Amniotic stem cell (primary cell): ENCODE results near the gene CBR4.
"Not testable (repeated sequence)": the region's sequence is repeated elsewhere in the genome, so short reads cannot be mapped to it uniquely, and the experiment has no call there.

Source experiments
- DNase-seq: peaks from one replicate; lab custom pipeline; 2025; lab: John Stamatoyannopoulos, UW

CBR4 gene

DNA sequence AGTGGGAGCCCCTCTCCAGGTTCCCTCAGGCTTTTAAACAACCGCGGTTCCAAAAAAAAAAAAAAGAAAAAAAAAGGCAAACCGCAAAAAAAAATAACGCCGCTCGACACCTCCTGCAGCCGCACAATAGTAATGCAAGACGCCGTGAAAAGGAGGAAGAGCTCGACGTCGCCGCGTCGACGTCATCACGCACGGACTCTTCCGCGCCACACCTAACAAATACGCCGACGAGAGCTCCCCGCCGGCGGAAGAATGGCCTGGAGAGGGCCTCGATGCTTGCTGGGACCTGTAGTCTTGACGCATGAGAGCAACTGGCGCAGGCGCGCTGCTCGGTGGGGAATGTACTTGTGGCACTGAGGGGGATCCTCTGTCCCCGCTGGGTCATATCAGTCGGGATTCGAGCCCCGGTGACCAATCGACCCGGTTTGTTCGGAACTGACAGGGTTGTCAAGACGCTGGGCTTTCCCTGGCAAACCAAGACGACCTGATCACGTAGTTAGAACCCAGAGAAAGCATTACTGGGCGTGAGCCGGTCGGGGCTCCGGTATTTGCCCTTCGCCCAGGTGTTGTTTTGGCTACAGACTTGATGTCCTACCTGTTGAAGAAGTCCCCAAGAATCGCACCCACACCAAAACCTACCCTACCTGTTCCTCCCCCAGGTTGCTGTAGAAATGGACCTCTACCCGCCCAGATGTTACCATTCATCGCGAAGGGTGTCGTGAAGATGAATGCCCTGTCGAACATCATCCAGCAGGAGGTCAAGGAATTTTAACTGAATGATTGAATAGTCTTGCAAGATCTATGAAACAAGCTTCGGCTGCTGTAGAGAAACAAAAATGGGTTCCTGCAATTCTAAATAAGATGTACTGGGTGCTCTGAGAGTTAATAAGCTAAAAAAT, at the start of gene CBR4:
Gene CBR4, minus strand, starts transcription at position 131 of the 899 bp plus-strand sequence. CDS start 166 bp downstream, outside the sequence.
- DNase-seq = peak; percentile 98

DNA sequence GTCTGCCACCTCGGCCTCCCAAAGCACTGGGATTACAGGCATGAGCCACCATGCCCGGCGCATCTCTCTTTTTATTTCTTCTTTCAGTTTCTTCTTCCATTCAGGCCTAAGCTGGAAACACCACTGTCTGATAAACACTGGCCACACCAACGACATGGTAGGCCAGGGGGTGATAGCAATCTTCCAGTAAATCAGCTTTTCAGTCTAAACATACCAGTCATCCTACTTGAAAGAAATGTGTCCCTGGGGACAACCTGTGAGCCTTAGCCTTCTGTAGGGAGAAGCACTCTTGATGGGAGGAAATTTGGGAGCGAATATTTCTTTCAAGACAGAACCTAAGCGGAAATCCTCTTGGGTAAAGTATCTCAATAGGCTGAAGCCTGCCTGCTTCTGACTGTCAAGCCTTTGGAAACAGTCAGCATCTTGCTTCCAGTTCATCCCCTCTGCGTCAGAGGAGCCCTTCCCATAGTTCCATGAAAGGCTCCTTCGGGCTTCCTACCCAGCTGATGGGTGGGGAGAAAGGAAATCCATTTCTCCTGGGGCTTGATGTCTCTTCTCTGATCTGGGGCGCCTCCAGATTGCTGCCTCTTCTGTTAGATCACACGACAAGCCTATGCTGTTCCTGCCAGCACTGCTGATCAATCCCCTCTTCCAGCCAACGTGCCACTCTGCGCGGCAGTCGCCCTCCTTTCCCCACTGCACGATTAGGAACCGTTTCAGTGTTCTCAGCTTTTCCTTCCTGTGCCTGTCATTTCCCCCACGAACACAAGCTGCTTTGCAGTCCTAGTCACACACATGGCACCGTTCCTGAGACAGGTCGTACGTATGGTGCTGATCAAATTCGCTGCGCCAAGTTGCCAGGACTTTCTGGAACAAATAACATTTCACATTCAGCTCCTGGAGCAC, 49.5 kb upstream of the CBR4 start:
- DNase-seq = no peak

DNA sequence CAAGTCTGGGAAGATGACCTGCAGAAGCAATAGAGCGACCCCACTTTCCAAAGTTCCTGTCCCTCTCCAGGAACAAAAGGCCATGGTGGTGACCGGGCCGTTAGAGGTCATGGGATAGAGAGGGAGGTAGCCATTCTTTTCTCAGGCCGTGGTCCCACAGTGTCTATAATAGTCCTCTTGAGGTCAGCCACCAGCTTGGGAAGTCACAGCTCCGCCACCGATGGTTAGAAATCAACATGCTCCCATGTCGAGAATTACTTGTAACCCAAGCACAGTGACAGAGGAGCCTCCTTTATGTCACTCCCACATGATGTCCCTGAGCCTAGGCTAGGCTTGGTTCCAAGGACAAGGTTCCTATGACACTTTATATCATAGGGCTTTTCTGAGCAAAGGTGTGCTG, 48.3 kb upstream of the CBR4 start:
- no peak for DNase-seq

DNA sequence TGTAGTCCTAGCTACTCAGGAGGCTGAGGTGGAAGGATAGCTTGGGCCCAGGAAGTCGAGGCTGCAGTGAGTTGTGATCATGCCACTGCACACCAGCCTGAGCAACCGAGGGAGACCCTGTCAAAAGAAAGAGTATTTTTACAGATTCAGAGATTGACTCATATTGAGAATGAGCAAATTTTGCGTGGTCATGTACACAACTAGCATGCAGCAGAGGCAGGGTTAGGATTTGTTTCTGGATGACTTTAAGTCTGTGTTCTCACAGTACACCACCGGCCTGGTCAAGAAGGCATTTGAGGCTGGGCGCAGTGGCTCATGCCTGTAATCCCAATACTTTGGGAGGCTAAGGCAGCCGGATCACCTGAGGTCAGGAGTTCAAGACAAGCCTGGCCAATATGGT, 44.8 kb upstream of the CBR4 start:
- DNase-seq = no peak

DNA sequence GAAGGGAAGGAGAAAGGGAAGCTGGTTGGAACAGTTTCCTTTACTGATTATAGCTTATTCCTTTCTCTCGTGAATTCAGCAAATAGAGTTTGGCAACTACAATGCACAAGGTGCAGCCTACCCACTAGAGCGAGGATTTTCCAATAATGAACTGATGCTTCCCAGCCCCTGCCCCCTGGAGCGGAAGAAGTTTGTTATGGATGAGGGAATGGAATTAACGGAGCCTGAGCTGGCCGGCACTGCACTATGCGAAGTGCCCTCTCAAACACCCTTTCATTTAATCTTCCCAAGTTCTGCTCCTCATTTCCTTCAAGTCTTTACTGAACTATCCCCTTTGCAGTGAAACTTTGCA, 42.5 kb upstream of the CBR4 start:
- no peak for DNase-seq

DNA sequence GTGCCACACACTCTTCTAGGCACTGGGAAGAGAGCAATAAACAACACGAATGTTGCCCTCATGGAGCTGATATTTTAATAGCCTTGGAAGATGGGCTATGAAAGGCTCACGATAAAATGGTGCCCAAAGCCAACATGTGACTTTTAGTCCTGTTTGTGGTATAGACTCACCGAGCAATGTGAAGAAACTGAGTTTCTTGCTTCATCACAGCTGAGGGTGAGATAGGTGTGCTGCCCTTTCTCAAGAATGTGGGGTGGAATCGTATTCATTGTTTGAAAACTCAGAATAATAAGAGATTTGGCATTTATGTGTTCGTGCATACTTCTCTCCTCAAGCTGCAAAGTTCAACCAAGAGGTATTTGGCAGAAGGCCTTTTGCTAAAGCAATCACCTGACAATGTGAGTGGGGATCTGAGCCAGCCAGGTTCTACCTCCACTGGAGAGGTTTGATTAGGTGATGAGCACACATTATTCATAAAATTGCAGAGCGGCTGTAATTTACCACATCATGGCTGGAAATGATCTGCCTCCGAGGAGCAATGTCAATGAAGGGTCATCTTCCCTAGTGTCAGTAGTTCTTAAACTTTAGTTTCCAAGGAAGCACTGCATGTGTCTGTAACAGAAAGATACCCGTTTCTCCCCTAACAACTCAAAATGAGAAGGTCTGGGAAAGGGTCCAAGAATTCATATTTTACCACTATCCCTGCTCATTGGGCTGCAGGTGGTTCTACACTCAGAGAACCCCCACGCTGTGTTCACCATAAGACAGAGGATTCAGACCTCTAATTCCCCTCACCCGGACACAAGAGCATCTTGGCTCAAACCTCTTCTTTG, 41.9 kb upstream of the CBR4 start:
- no peak for DNase-seq

DNA sequence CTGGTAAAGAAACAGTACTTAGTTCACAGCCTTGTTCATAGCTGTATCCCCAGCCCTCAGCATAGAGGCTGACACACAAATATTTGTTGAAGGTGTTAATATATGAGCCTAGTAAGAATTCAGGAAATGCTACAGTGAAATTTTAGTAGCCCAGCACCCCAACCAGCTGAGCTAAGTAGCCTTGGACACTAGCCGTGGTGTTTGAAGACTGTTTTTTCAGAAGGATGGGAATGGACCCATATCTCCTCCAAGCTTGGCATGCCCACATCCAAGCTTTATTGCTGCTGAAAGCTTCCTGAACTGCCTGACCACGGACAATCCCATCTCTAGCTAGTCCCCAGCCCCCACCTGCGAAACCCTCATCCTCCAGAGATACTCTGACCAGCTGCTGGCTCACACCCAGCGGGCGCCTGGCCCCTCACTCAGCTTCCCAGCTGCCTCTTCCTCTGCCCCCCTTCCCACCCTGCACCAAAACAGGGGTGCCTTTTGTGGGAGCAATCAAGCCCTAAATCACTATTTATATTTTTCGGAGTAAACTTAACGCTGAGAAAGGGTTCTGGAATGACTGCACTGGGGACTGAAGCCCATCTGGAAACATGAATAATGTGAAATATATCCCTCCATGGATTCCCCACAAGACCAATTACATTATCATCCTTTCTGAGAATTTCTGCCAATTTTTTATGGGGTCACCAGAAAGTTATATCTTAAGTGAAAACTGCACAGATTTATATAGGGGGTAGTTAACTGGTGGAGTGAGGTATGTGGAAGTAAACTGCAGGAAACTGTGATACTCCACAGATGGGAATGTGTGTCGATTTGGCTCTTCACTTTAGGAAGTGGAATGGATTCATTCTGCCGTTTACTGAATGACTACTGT, 41.1 kb upstream of the CBR4 start:
- no peak for DNase-seq

DNA sequence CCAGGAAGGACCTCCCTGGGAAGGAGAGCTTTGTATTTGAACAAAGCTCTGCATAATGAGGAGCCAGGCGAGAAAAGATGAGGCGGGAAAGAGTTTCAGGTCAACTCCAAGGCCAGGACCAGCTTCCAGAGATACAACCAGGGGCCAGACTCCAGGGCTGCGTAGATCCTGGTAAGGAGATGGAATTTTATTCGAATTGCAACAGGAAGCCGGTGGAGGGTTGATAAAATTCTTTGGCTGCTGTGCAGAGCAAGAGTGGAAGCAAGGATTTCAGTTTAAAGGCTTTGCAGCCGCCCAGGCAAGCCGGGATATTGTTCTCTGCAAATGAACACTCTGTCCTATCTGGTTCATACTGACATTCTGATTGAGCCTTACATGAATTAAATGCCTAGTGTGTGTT, 40.2 kb upstream of the CBR4 start:
- DNase-seq = no peak

DNA sequence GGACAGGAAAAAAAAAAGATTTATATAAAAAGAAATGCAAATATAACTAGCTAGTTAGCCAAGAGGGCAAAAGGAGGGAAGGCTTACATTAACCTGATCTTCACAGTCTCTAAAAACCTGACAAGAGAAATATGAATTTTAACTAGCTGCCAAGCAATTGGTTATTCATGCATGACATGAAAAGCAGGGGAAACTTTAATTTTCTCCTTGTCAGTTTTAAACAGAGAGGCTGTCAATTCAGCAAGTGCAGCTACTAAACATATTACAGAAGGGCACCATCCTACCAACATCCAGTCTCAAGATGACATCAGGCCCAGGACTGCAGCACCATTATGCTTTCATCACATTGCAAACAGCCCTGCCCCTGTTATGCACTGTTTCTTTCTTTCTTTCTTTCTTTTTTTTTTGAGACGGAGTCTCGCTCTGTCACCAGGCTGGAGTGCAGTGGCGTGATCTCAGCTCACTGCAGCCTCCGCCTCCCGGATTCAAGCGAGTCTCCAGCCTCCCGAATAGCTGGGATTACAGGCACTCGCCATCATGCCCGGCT, 38.9 kb upstream of the CBR4 start:
- DNase-seq = no peak

DNA sequence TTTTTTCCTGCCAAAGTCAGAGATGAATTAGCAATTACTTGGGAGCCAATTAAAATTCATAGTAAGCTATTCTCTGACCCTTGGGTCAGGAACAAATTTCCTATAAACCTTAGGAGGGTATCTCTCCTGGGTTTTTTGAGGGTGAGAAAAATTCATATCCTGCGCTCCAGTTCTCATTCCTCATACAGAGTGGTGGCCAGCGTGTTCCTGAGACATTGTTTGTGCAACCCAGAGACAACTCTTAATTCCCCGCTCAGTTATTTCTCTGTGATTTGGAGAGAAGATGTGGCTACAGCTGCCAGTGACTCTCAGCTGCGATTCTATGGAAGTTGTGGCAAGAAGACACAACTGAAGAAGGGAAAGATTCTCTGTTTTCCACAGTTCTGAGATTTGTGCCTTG, 37.9 kb upstream of the CBR4 start:
- DNase-seq = no peak

DNA sequence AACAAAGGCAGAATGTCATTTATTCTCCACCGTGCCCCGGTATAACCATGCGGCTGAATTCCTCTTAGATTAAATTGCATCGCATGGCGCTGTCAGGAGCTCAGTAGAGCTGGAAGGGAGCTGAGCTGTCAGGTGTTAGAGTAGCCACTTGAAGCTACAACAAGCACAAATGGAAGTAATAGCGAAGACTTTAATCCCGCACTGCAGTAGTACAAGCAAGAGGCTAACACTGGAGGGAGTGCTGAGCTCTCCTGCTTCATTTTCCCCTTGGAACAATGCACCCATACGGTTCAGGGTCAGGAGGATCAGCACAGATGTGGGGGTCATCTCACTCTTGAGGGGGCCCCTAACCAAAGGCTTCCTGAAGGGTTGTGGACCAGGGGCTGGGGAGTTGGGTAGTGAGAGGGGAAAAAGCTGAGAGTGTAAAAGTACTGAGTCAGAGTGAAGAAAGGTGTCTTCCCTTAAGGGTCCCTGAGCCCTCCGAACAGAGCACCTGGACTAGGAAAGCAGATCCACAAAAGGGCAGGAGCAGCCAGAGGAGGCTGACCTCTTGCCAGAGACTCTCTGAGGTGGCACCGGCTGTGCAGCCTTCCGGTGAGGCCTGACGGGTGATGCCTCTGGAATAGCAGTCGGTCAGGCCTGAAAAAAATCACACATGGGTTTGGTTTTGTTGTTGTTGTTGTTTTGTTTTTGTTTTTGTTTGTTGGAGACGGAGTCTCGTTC, 36.0 kb upstream of the CBR4 start:
- DNase-seq = no peak

DNA sequence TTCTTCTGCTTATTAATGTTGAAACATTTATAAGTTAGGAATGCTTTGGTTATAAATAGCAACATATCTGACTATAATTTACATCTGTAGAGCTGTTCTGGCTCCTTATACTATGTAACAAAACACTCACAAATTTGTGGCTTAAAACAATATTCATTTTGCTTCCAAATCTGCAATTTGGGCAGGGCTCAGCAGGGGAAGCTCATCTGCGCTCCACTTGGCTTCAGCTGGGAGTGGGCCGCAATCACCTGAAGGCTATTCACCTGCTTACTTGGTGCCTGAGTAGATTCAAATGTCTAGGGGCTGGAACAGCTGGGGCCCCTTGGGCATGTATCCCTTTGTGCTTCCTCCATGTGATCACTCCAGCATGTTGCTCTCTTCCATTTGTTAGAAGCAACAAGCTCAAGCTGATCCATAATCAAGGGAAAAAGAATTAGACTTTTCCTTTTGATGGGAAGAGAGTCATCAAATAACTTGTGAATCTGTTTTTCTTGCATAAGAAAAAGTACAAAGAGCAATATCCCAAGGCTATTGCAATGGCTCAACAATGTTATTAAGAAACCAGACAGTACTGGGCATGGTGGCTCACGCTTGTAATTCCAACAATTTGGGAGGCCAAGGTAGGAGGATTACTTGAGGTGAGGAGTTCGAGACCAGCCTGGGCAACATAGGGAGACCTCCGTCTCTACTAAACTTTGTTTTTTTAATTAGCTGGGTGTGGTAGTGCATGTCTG, 34.8 kb upstream of the CBR4 start:
- no peak for DNase-seq

DNA sequence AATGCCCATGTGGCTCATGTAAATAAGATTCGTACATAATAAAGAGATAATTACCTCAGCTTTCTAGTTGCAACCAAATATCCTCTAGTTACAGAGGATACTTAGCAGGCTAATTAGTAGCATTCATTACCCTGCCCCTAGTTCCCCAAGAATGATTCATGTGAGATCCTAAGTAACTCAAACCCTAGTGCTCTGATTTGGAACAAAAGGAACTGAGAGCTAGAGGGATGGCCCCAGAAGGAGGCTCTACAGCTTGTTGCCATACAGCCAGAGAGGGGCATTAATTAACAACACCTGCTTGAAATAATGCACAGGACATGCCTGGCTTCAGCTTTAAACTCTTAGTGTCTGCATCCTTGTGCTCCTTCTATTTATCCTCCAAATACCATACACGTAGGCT, 32.6 kb upstream of the CBR4 start:
- no peak for DNase-seq

DNA sequence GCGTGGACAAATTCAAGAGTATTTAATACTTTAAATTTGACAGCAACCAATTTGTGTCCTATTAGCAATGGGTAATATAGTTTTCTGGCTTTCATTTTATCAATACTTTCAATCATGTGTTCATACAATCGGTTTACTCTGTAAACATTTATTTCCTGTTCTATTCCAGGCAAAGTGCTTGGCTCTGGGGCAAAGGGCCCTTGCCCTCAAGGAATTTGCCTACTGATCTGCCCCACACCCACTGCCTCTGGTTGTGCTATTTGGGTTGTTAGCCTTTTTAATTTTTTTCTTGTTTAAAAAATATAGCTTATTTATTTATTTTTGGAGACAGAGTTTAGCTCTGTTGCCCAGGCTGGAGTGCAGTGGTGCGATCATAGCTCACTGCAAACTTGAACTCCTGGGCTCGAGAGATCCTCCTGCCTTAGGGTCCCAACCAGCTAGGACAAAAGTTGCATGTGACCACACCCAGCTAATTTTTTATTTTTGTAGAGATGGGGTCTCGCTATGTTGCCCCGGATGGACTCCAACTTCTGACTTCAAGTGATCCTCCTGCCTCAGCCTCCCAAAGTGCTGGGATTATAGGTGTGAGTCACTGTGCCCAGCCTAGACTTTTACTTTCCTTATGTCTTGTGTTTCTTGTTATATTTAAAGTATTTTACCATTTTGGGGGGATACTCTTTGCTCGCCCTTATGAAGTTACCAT, 30.7 kb upstream of the CBR4 start:
- no peak for DNase-seq

DNA sequence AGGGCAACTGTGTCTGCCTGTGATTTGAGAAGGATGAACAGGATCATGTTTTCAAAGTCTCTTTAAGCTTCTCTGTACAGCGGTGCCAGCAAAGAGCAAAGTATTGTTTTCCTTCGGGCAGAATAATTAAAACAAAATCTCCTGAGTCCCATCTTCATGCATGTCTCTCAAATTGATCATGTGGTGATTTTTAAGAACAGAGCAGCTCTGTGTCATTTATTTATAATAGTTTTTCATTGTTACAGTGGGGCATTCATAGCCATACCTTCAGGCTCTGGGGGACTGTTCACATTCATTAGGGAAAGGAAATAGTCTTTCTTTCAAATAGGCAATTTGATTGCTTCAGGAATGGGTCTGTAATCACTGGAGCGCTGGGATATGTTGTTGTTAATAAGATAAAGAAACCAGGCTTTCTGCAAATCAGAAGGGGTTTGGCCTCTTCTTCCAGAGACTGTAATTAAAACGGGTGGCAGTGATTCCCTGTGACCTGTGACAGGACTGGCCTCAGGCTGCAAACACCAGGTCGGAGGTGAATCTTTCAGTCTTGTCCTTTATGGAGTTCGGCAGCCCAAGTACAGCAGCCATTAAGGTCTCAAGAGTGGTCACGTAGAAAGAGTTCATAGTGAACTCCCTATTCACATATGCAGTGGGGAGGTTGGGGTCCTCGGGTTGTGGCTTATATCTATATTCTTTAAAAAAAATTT, 29.3 kb upstream of the CBR4 start:
- DNase-seq = no peak

DNA sequence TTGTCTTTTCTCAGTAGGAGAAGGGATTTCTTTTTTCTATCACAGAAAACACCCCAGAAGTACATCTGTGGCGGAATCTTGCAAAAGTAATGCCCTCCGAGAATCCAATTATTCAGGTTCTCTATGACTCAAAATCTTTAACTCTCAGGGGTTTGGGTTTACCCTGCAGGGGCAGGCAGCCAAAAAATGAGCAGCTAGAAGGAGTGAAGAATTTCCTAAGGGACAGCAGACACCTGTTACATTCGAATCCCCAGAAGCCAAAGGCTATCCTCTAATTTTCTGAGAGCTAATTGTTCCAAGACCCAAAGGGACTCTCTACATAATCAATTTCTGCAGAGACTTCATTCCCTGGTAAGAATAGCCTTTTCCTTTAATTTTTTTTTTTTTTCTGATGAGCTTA, 27.5 kb upstream of the CBR4 start:
- no peak for DNase-seq

DNA sequence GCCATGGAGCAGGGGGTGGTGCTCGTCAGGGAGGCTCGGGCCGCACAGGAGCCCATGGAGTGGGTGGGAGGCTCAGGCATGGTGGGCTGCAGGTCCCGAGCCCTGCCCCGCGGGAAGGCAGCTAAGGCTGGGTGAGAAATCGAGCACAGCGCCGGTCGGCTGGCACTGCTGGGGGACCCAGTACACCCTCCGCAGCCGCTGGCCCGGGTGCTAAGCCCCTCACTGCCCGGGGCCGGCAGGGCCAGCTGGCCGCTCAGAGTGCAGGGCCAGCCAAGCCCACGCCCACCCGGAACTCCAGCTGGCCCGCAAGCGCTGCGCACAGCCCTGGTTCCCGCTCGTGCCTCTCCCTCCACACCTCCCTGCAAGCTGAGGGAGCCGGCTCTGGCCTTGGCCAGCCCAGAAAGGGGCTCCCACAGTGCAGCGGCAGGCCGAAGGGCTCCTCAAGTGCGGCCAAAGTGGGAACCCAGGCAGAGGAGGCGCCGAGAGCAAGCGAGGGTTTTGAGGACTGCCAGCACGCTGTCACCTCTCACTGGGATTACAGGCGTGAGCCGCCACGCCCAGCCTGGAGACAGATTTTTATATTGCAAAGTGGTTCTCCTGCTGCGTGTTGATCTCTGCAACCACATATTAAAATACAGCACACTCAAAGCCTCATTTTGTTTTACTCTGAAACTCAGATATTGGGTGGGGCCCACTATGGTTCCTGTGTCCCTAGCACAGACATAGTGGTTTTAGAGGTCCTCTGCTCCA, 26.0 kb upstream of the CBR4 start:
- DNase-seq = not testable (repeated sequence)

DNA sequence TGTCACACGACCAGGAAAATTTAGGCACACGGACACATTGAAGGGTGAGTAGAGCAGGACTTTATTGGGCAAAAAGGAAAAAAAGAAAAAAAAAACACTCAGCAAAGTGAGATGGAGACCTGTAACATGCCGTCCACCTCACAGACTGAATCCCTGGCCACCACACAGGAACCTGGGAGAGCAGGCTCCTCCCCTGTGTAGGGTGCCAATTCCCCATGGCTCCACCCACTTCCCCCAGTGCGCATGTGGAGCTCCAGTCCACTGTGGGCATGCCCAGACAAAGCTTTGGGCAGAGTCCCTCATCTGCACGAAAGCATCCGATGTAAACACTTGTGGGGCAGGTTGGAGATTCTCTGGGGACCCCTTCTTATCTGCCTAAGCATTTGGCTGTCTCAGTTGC, 23.6 kb upstream of the CBR4 start:
- DNase-seq = no peak
